NCI-H187 (cell line): ENCODE data around the gene FSTL3.
"Not testable (repeated sequence)": the region's sequence is repeated elsewhere in the genome, so short reads cannot be mapped to it uniquely, and the experiment has no call there.

Experiments
- DNase-seq, 2 experiments: peaks; one replicate each; lab custom pipeline; 2025; lab: John Stamatoyannopoulos, UW

Gene FSTL3

DNA sequence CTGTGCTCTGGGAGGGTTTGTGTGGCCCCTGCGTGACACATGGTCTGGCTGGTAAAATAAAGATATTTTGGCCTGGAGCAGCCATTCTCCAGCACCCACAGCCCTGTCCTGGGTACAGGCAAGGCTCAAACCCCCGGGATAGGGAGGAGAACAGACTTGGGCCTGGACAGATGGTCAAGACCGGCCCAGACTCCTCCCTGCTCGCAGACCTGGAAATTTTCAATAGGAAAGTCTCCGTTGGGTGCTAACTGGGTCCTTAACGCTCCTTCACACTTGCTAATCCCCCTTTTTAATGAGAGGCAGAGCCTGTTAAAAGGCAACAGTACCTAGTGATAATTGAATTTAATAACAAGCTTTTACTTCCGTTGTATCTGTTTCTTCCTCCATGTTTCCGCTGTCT lies 35.1 kb downstream of the FSTL3 start:
- no peak for DNase-seq

DNA sequence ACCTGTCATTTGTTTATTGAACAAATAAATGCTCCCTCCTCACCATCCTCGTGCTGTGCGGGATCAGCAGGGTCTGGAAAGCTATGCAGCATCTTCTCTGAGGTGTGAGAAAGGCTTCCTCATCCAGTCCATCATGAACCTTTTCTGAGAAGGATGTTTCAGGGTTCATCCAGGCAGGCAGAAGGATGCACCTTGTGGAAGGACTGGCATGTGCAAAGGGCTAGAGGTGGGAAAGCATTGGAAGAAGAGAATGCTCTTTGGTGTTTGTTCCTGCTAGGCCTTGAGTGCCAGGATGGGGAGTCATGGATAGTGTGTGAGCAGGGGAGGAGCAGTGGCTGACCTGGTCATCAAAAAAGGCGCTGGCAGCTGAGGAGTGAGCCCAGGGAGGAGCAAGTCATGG lies 39.2 kb downstream of the FSTL3 start:
- no peak for DNase-seq

DNA sequence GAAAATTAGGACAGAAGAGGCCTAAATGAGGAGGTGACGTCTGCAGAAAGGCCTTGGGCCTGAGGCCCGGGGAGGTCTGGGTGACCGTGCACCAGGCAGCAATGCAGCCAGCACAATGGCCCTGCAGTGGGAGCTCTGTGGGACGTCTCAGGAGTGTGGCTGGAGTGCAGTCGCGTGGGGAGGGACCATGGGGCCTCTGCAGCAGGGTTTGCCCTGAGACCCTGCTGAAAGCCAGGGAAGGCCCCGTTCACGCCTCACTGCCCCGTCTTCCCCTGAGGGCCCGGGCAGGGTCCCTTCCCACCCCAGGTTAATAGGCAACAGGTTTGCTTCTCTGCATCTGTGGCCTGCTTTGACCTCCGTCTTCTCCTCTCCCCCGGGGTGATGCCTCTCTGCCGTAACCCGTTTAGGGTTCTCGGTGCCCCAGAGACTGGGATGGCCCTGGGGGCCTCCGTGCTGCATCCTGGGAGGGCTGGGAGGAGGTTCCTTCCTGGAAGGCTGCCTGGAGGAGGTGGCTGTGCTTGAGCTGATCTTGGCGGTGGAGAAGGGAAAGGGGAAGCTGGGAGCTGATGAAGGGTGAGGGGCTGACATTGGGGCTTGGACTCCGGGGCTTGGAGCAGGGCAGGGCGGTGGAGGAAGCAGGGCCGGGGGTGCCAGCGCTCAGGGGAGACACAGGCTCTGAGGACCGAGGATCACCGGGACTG lies 42.2 kb downstream of the FSTL3 start:
- no peak for DNase-seq

DNA sequence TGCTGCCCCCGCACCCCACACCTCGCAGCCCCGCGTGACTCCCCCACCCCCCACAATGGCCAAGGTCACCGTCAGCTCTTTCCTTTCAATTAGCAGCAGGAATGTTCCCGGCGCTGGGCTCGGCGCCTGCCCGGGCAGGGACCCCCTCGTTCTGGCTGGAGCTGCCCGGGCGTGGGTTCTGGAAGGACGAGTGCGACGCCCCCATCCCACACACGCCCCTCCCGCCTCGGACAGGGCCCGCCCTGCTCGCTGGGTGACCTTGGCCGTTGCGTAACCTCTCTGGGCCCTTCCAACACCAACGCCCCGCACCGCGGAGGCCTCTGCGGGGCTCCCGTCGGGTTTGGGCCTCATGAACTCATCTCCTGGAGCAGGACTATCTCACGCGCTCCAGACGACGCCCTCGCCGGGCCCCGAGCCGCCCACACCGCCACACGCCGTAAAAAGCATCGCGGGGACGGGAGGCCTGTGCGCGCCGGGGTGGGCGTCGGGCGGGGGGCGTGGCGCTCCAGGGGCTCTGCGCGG lies 42.9 kb downstream of the FSTL3 start:
- DNase-seq = no peak

DNA sequence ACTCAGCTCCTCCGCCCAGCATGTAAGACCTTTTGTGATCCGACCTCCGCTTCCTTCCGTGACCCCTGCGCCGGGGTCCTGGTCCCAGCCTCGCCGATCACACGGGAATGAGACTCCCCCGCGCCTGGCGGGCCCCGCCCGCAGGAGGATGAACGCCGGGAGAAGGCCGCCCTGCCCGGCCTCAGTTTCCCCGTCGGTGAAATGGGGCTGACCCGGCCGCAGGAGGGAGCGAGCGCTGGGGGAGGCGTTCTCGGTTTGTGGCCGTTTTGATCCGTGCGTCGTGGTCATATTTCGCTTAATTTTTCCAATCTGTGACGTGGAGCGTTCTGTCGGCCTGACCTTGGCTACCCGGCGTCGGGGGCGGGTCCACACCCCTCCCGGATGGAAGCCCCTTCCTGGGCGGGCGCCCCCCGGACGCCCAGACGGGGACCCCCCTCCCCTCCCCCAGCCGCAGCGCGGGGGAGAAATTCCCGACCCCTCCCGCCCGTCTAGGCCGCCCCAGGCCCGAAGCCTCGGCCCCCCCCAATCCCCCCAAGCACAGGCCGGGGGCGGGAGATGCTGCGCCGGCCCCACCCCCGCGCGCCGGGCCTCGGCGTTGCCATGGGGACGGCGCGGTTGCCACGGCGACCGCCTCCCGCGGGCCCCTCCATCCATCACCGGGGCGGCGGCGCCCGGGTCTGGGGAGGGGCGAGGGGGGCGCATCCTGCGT lies 43.6 kb downstream of the FSTL3 start:
- DNase-seq = no peak

DNA sequence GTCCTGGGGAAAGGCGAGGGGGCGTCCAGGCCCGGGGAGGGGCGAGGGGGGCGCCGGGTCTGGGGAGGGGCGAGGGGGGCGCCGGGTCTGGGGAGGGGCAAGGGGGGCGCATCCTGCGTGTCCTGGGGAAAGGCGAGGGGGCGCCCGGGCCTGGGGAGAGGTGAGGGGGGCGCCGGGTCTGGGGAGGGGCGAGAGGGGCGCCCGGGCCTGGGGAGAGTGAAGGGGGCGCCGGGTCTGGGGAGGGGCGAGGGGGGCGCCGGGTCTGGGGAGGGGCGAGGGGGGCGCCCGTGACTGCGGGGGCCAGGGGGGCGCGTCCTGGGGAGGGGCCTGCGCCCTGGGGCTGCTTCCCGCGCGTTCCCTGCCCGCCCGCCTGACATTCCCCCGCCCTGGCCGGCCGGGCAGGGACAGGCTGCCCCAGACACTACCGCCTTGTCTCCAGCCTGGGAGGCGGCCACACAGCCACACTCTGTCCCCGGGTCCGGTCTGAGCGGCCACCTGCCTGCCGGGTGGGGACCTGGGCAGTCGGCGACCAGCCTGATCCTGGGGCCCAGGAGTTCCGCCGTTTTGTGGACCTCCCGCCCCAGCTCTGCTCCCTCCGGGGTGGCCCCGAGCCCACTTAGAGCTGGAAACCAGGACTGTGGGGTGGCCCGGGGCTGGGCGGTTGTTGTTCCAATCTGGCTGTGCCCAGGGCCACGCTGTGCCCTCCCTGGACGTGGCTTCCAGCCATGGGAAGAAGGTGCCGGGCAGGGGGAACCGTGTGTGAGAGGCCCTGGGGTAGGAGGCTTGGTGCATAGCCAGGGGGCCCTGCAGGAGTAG lies 44.4 kb downstream of the FSTL3 start:
- no peak for DNase-seq

DNA sequence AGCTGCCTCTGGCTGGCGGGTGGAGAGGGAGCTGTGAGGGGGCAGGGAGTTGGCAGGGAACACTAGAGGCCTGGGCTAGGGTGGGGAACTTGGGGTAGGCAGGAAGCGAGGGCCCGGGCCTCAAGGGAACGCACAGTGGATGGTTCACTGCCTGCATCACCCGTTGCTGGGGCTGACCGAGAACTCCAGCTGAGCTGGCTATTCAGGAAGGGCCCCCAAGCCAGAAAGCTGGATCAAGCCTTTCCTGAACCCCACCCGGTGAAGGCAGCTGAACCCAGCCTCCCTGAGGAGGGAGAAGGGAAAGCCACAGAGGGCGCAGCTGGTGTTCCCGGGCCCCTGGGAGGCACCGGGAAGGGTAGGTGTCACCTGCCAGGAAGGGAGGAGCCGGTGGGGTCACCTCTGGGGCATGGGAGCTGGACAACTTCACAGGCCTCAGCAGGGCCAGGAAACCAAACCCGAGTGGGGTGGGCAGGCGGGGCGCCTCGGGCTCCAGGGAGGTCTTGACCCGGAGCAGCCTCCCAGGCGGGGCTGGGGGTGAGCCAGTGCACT lies 46.4 kb downstream of the FSTL3 start:
- no peak for DNase-seq

DNA sequence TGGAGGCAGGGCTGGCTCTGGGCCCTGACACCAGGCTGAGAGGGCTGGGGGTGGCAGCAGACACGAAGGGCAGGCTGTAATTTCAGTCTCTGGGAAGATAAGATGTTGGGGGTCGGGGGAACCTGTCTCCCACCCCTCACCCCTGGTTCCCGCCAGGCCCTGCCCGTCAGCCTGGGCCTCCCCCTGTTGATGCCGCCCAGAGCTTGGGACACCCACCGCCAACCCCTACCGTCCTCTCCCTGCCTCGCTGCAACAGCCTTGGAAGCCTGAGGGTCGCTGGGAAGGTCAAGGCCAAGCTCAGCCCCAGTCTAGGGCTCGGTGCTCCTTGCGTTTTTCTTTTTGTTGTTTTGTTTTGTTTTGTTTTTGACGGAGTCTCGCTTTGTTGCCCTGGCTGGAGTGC lies 47.1 kb downstream of the FSTL3 start:
- DNase-seq = no peak

DNA sequence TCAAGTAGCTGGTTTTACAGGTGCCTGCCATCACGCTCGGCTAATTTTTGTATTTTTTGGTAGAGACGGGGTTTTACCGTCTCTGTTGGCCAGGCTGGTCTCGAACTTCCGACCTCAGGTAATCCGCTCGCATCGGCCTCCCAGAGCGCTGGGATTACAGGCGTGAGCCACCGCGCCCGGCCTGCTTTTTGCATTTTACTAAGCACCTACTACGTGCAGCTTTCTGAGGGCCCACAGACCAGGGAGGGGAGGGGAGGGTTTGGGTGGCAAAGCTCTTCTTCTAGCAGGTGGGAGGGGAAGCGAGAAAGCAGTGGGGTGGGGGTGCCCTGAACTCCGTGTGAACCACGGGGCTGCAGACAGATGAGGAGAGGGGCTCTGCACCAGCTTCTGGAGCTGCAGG lies 47.5 kb downstream of the FSTL3 start:
- no peak for DNase-seq

DNA sequence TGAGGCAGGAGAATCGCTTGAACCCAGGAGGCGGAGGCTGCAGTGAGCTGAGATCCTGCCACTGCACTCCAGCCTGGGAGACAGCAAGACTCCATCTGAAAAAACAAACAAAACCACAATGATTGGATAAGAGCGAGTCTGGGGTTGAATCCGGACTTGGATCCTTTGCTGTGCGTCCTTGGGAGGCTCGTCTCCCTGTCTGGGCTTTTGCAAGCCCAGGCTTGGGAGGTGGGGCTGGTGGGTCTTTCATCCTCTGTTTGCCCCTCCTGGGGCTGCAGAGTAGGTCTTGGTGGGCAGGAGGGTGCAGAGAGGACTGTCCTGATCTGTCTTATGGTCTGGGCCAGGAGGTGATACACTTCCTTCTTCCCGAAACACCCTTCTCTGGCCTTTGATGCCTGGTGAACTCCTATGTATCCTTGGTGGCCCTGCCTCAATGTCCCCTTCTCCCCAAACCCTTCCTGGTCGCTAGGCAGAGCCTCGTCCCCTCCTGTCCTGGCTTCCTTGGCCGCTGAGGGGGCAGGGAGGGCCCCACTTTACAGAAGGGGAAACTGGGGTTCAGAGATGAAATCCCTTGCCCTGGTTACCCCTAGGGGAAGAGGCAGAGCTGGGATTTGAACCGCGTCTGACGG lies 49.4 kb downstream of the FSTL3 start:
- DNase-seq = no peak

DNA sequence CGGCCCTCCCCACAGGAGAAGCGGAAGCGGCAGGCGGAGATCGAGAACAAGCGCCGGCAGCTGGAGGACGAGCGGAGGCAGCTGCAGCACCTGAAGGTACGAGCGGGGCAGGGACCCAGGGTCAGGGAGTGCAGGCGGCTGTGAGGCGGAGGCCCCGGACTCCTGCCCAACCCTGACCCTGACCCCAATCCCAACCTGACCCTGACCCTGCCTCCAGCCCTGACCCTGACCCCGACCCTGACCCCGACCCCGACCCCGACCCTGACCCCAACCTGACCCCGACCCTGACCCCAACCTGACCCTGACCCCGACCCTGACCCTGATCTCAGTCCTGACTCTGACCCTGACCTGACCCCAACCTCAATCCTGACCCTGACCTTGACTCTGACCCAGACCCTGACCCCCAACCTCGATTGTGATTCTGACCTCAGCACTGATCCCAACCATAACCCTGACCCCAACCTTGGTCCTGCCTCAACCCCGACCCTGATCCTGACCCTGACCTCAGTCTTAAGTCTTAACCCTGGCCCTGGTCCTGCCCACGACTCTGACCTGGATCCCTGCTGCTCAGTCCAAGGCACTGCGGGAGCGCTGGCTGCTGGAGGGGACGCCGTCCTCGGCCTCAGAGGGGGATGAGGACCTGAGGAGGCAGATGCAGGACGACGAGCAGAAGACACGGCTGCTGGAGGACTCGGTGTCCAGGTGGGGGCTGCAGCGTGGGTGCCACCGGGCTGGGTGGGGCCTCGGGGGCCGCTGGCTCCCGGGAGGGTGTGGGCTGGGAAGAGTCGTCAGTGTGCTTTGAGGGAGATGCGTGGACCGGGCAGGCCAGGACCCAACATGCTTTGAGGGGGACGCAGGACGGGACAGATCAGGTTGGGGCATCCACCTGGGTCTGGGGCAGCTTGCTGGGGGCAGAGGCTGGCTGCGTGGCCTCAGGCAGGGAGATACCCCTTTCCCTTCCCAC lies 51.1 kb downstream of the FSTL3 start:
- DNase-seq = no peak

DNA sequence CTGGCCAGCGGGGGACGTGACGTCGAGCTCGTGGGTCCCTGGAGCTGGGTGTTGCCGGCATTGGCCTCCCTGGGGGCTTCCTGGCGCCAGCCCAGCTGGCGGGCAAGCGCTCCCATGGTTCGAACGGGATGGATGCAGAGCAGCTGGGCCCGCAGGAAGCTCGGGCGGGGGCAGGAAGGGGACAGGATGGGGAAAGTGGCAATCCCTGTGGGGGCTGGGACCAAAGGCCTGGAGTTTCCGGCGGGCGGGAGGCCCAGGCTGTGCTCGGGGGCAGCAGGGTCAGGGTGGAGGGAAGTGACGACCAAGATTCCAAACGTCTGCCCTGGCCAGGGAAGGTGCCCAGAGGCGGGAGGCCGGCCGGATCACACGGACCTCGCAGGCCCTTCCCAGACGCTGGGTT lies 51.8 kb downstream of the FSTL3 start:
- no peak for DNase-seq

DNA sequence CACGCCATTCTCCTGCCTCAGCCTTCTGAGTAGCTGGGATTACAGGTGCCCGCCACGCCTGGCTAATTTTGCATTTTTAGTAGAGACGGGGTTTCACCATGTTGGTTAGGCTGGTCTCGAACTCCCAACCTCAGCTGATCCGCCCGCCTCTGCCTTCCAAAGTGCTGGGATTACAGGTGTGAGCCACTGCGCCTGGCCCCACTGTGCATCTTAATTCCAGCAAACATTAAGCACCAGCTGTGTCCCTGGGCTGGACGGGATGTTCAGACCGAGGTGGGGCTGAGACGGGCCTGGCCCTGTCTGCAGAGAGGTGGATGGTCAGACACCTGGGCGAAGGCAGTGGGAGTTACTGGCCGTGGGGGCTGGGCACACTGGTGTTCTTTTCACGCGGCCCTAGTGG lies 53.4 kb downstream of the FSTL3 start:
- not testable (repeated sequence) for DNase-seq

DNA sequence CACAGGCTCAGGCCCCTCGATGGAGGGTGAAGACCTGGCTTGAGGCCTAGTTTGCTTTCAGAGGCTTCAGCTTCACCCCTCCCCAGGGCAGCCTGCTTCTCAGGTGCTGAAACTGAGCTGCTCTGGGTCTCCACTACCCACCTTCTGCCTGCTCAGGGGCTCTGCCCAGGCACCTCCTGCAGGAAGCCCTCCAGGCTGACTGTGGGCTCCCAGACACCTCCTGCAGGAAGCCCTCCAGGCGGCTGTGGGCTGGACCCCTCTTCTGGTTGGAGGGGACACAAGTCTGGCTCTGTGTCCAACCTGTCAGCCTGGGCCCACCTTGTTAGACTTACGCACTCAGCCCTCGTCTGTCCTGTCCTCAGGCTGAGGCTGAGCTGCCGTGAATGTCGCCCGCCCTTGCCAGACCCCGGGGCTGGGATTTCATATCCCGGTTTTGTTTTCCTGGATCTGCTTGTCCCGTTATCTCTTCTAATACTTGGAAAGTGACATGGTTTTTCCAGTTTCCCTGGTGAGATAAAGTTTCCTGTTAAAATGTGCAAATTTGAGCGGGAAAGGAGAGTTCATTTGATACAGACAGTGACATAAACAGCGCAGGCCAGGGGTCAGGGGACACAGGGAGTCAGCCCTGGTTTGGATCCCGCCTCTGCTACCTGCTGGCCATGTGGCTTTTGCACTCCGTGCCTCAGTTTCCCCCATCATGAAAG lies 53.9 kb downstream of the FSTL3 start:
- no peak for DNase-seq

DNA sequence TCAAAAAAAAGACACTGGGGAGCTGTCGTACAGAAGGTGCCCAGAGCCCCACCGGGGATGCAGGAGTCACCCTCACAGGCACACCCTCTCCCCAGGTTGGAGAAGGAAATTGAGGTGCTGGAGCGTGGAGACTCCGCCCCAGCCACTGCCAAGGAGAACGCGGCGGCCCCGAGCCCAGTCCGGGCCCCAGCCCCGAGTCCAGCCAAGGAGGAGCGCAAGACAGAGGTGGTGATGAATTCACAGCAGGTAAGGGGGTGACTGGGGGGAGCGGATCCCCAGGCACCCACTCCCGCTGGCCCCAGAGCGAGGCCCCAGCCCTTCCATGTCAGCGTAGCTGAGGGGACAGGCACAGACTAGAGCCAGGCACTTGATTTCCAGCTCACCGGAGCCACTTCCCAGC lies 54.8 kb downstream of the FSTL3 start:
- no peak for DNase-seq

DNA sequence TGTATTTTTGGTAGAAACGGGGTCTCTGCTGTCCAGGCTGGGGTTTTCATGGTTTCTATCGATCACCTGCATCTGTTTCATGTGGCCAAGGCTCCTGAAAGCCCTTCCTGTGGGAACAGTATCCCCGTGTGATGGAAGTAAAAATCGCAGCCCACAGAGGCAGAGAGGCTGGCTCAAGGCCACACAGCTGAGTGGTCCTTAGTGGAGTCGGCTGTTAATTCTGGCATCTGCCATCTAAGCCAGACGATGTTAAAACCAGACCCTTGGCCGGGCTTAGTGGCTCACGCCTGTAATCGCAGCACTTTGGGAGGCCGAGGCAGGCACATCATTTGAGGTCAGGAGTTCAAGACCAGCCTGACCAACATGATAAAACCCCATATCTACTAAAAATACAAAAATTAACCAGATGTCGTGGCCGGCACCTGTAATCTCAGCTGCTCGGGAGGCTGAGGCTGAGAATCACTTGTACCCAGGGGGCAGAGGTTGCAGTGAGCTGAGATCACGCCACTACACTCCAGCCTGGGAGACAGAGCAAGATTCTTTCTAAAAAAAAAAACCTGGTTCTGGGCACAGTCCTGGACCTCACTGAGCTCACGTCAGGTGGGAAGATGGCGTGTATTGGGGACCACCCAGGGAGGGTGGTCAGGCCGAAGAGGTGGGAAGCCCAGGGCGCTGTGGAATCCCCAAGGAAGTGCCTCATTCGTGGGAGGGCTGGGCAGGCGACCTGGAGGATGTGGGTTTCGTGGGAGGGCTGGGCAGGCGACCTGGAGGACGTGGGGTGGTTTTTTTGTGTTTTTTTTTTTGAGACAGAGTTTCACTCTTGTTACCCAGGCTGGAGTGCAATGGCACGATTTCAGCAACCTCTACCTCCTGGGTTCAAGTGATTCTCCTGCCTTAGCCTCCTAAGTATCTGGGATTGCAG lies 56.2 kb downstream of the FSTL3 start:
- no peak for DNase-seq
